GM12878 (cell line): ENCODE measurements around the gene ATIC. TPM values are rescaled to one million over a fixed set of nuclear protein-coding genes. Genes with fewer than 3 reads are reported as not detected.

Experiments used
- ASH2L ChIP-seq: fragments of 300-600, 200-600 bp; sonication (generic); IDR thresholded peaks from 2 replicates; pipeline ENCODE4 v1.6.1; 2017; ENCODE audit warnings: low read depth, mild to moderate bottlenecking, borderline replicate concordance
- CHD4 ChIP-seq: fragments of 200-600 bp; sonication (generic); IDR thresholded peaks from 2 replicates; pipeline ENCODE4 v1.6.1; 2016; ENCODE audit warnings: mild to moderate bottlenecking
- EP300 ChIP-seq, 2 experiments: fragments of 150-350 bp in 1 of 2; IDR thresholded peaks; 2 replicates each; pipeline ENCODE4 v1.6.1; 2011 to 2012; ENCODE audit warnings: low read depth in 2 of 2, low read length in 2 of 2, borderline replicate concordance in 1 of 2, improper control_type of control experiment in 1 of 2, inconsistent platforms in 1 of 2; ENCODE audit not compliant: control insufficient read depth in 1 of 2
- ESRRA ChIP-seq: IDR thresholded peaks from 2 replicates; pipeline ENCODE4 v1.6.1; 2012; ENCODE audit warnings: mild to moderate bottlenecking, low read length, improper control_type of control experiment
- EZH2 ChIP-seq: IDR thresholded peaks from 2 replicates; pipeline ENCODE4 v1.6.1; 2012; ENCODE audit warnings: low read depth, mild to moderate bottlenecking, control low read depth, inconsistent platforms, low read length, borderline replicate concordance; ENCODE audit not compliant: control insufficient read depth
- NFYB ChIP-seq: IDR thresholded peaks from 2 replicates; pipeline ENCODE4 v1.6.1; 2011; ENCODE audit warnings: low read depth, mild to moderate bottlenecking, low read length, improper control_type of control experiment, moderate library complexity; ENCODE audit not compliant: insufficient read depth
- polyA plus RNA-seq, 11 experiments: library from polyadenylated mRNA; depleted of rRNA in 4 of 11; unstranded in 6 of 11; stranded (reverse) in 5 of 11; fragments of >200 nt; fragmentation: Nextera tagmentation in 4 of 11; fragmentation: Illumina TruSeq in 1 of 11; extraction: Ambion mirVana in 4 of 11; extraction: Trizol in 1 of 11; gene quantifications; 1 replicate in 1 of 11; 2 replicates in 10 of 11; pipeline versions ENCODE4 v1.2.1 to v1.2.3, GENCODE V29; 2011 to 2016; ENCODE audit warnings: inconsistent platforms in 2 of 11, missing spikeins in 2 of 11, low read depth in 1 of 11
- total RNA-seq, 4 experiments: library from RNA; depleted of rRNA in 3 of 4; stranded (reverse); fragments of >200 nt in 3 of 4; fragmentation: Illumina TruSeq in 1 of 4; extraction: Trizol in 1 of 4; gene quantifications; 2 replicates each; pipeline versions ENCODE4 v1.2.1 to v1.2.3, GENCODE V29; 2013 to 2021
- TF ChIP-seq, protein P1 (sequence below): fragments of 450-650 bp; IDR thresholded peaks from 2 replicates; pipeline ENCODE4 v1.6.1; 2018; ENCODE audit warnings: borderline replicate concordance, mild to moderate bottlenecking; ENCODE audit not compliant: partially characterized antibody
- TF ChIP-seq, protein P2 (sequence below): fragments of 450-650 bp; formaldehyde crosslinking; IDR thresholded peaks from 2 replicates; pipeline ENCODE4 v1.4.0; 2022; ENCODE audit warnings: mild to moderate bottlenecking, moderate library complexity

Gene ATIC
- total and polyA plus RNA-seq, 10 of the 15 experiments (the other 5 are each of a cell fraction or from before 2014, with no cell fraction given), result 45.1 to 518 (median 306) TPM

DNA sequence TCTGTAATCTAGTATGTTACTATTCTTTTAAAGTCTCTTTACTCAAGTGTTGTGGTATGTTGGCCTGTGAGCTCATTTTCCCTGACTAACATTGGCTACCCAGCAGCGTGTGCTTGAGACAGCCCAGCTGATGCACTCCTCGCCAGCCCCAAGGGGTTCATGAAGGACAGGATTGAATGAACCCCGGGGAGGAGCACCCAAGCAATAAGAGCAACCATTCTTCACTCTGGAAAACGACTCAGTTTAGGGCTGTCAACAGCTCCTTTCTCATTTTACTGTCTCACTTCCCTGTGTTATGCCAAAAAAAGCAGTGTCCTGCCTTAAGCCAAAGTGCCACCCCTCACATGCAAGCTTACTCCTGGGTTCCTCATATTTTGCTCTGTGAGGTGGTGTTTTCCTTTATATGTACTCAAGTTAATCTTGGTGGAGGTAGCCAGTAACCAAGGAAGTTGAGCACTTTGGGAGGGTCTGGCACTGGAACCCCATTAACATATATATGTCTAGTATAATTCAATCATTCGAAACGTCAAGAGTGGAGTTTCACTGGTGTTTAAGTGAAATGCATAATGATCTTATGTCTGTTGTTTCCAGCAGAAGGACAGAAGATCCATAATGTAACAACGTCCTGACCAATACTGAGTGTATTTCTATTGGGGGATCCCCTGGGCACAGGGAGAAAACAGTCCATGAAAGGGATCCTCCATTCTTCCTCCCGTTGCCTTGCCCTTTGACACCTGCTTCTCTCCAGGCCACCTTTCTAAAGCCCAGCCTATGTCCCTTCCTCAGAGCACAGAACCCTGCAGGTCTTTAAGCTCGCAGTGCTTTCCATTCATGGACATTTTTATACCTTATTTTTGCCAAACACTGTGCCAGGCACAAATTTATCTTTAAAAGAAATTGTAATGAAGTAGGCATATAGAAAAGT, 43.2 kb downstream of the ATIC start (continued):
- TF ChIP-seq EZH2 (no peak), CHD4 (no peak), ASH2L (no peak), EP300 (IDR thresholded peaks at IDR 0.05; ENCODE audit: borderline replicate concordance in 1 of 2, control insufficient read depth in 1 of 2, low read depth in 2 of 2, low read length in 2 of 2) (no peak), NFYB (no peak), ESRRA (no peak)
- TF ChIP-seq, protein P1, sequence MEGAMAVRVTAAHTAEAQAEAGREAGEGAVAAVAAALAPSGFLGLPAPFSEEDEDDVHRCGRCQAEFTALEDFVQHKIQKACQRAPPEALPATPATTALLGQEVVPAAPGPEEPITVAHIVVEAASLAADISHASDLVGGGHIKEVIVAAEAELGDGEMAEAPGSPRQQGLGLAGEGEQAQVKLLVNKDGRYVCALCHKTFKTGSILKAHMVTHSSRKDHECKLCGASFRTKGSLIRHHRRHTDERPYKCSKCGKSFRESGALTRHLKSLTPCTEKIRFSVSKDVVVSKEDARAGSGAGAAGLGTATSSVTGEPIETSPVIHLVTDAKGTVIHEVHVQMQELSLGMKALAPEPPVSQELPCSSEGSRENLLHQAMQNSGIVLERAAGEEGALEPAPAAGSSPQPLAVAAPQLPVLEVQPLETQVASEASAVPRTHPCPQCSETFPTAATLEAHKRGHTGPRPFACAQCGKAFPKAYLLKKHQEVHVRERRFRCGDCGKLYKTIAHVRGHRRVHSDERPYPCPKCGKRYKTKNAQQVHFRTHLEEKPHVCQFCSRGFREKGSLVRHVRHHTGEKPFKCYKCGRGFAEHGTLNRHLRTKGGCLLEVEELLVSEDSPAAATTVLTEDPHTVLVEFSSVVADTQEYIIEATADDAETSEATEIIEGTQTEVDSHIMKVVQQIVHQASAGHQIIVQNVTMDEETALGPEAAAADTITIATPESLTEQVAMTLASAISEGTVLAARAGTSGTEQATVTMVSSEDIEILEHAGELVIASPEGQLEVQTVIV, result no peak
- TF ChIP-seq, protein P2, sequence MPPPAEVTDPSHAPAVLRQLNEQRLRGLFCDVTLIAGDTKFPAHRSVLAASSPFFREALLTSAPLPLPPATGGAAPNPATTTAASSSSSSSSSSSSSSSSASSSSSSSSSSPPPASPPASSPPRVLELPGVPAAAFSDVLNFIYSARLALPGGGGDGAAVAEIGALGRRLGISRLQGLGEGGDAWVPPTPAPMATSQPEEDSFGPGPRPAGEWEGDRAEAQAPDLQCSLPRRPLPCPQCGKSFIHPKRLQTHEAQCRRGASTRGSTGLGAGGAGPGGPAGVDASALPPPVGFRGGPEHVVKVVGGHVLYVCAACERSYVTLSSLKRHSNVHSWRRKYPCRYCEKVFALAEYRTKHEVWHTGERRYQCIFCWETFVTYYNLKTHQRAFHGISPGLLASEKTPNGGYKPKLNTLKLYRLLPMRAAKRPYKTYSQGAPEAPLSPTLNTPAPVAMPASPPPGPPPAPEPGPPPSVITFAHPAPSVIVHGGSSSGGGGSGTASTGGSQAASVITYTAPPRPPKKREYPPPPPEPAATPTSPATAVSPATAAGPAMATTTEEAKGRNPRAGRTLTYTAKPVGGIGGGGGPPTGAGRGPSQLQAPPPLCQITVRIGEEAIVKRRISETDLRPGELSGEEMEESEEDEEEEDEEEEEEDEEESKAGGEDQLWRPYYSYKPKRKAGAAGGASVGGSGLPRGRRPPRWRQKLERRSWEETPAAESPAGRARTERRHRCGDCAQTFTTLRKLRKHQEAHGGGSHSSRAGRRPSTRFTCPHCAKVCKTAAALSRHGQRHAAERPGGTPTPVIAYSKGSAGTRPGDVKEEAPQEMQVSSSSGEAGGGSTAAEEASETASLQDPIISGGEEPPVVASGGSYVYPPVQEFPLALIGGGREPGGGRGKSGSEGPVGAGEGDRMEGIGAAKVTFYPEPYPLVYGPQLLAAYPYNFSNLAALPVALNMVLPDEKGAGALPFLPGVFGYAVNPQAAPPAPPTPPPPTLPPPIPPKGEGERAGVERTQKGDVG, result no peak
